Measurements from ENCODE around the gene IGFL4.
A peak's percentile ranks its signal among the peaks of the same experiment; 100 is the strongest.

Gene IGFL4

GRCh38 chr19:46085888-46086287 lies 45.1 kb upstream of the IGFL4 start:
- Histone ChIP-seq H2AFZ (ENCODE audit: low read depth) (no peak overlapping the region), H3K4me3 (IDR thresholded peaks at IDR 0.05; ENCODE audit: insufficient read depth, low read depth, low read length) (no peak overlapping the region), H3K4me2 (no peak overlapping the region), H3K79me2 (ENCODE audit: insufficient read depth, low read depth) (no peaks in the 10 kb centered on the region), H3K27ac (no peak overlapping the region), H4K20me1 (ENCODE audit: insufficient read depth) (no peaks in the 10 kb centered on the region), H3K4me1 (ENCODE audit: low read depth, poor library complexity, severe bottlenecking) (no peaks in the 10 kb centered on the region), H3K27me3 (ENCODE audit: insufficient read depth, low read depth) (peaks cover 9% of the 10 kb centered on the region; the same call in 1 of the 2 replicates), H3K9ac (no peak overlapping the region), H3K36me3 (ENCODE audit: insufficient read depth) (no peaks in the 10 kb centered on the region)
- no peak for TF ChIP-seq CTCF (conservative IDR thresholded peaks at IDR 0.05; ENCODE audit: low read depth, low read length)

- Histone ChIP-seq H3K9ac (no peak overlapping the region), H3K27me3 (ENCODE audit: insufficient read depth, low read depth) (peaks cover 10% of the 10 kb centered on the region; the same call in 1 of the 2 replicates), H2AFZ (ENCODE audit: low read depth) (no peak overlapping the region), H3K36me3 (ENCODE audit: insufficient read depth) (no peaks in the 10 kb centered on the region), H3K4me1 (ENCODE audit: low read depth, poor library complexity, severe bottlenecking) (no peaks in the 10 kb centered on the region), H3K79me2 (ENCODE audit: insufficient read depth, low read depth) (no peaks in the 10 kb centered on the region), H3K27ac (no peak overlapping the region), H3K4me2 (no peak overlapping the region), H3K4me3 (IDR thresholded peaks at IDR 0.05; ENCODE audit: insufficient read depth, low read depth, low read length) (no peak overlapping the region), H4K20me1 (ENCODE audit: insufficient read depth) (no peaks in the 10 kb centered on the region)
- TF ChIP-seq CTCF (conservative IDR thresholded peaks at IDR 0.05; ENCODE audit: low read depth, low read length) = no peak
Measured at GRCh38 chr19:46082728-46083050, 41.9 kb upstream of the IGFL4 start.

- Histone ChIP-seq H2AFZ (ENCODE audit: low read depth) (no peak overlapping the region), H3K4me3 (IDR thresholded peaks at IDR 0.05; ENCODE audit: insufficient read depth, low read depth, low read length) (no peak overlapping the region)
Measured at GRCh38 chr19:46081928-46082727, 41.3 kb upstream of the IGFL4 start.

GRCh38 chr19:46080561-46080960 lies 39.8 kb upstream of the IGFL4 start:
- no peaks in the 10 kb centered on the region for H3K36me3 ChIP-seq (ENCODE audit: insufficient read depth)
- H3K79me2 ChIP-seq (ENCODE audit: insufficient read depth, low read depth) = no peaks in the 10 kb centered on the region
- no peak overlapping the region for H2AFZ ChIP-seq (ENCODE audit: low read depth)
- no peak overlapping the region for H3K27ac ChIP-seq
- no peak for TF ChIP-seq CTCF (conservative IDR thresholded peaks at IDR 0.05; ENCODE audit: low read depth, low read length)
- no peaks in the 10 kb centered on the region for H4K20me1 ChIP-seq (ENCODE audit: insufficient read depth)
- H3K4me2 ChIP-seq = no peak overlapping the region
- no peak overlapping the region for H3K9ac ChIP-seq
- H3K27me3 ChIP-seq (ENCODE audit: insufficient read depth, low read depth) = peaks cover 10% of the 10 kb centered on the region; the same call in 1 of the 2 replicates
- no peaks in the 10 kb centered on the region for H3K4me1 ChIP-seq (ENCODE audit: low read depth, poor library complexity, severe bottlenecking)
- no peak overlapping the region for H3K4me3 ChIP-seq (IDR thresholded peaks at IDR 0.05; ENCODE audit: insufficient read depth, low read depth, low read length)

More at GRCh38 chr19:46081928-46082727, 41.3 kb upstream of the IGFL4 start:
- H3K4me2 ChIP-seq = no peak overlapping the region
- H4K20me1 ChIP-seq (ENCODE audit: insufficient read depth) = no peaks in the 10 kb centered on the region
- no peak overlapping the region for H3K27ac ChIP-seq
- H3K36me3 ChIP-seq (ENCODE audit: insufficient read depth) = no peaks in the 10 kb centered on the region
- peak; percentile 77 for TF ChIP-seq CTCF (conservative IDR thresholded peaks at IDR 0.05; ENCODE audit: low read depth, low read length)
- no peaks in the 10 kb centered on the region for H3K79me2 ChIP-seq (ENCODE audit: insufficient read depth, low read depth)
- H3K9ac ChIP-seq = no peak overlapping the region
- H3K27me3 ChIP-seq (ENCODE audit: insufficient read depth, low read depth) = peaks cover 10% of the 10 kb centered on the region; the same call in 1 of the 2 replicates
- H3K4me1 ChIP-seq (ENCODE audit: low read depth, poor library complexity, severe bottlenecking) = no peaks in the 10 kb centered on the region
